K562 (cell line): ENCODE measurements around the gene COQ8B.

Experiments
- ATF2 ChIP-seq: sonication (generic); formaldehyde crosslinking; IDR thresholded peaks from 2 replicates; pipeline ENCODE4 v1.8.1; 2022; ENCODE audit warnings: missing genetic modification reagents
- E2F4 ChIP-seq: sonication (generic); formaldehyde crosslinking; IDR thresholded peaks from 2 replicates; pipeline ENCODE4 v1.8.0; 2022; ENCODE audit warnings: mild to moderate bottlenecking, low read depth, missing genetic modification reagents
- JUN ChIP-seq, 2 experiments: sonication (generic) in 1 of 2; formaldehyde crosslinking in 1 of 2; IDR thresholded peaks; 2 replicates each; pipeline versions ENCODE4 v1.6.1 to v1.8.0; 2012 to 2022; ENCODE audit warnings: borderline replicate concordance in 2 of 2, mild to moderate bottlenecking in 2 of 2, improper control_type of control experiment in 1 of 2, low read depth in 1 of 2, low read length in 1 of 2, missing genetic modification reagents in 1 of 2
- MXI1 ChIP-seq: IDR thresholded peaks from 2 replicates; pipeline ENCODE4 v1.6.1; 2011; ENCODE audit warnings: low read depth, mild to moderate bottlenecking, improper control_type of control experiment, low read length
- NUFIP1 ChIP-seq: fragments of 450-650 bp; IDR thresholded peaks from 2 replicates; pipeline ENCODE4 v1.6.1; 2018; ENCODE audit not compliant: partially characterized antibody
- PKNOX1 ChIP-seq: fragments of 450-650 bp; IDR thresholded peaks from 2 replicates; pipeline ENCODE4 v1.6.1; 2016
- PRPF4 ChIP-seq: fragments of 200-400 bp; formaldehyde crosslinking; IDR thresholded peaks from one replicate; pipeline ENCODE4 v1.6.1; 2017; ENCODE audit warnings: low read length, low read depth, mild to moderate bottlenecking; ENCODE audit not compliant: insufficient read depth, poor library complexity, severe bottlenecking
- RAD21 ChIP-seq, 2 experiments: fragments of 250-450 bp in 1 of 2; fragments of 450-650 bp in 1 of 2; sonication (Bioruptor Pico) in 1 of 2; formaldehyde crosslinking in 1 of 2; IDR thresholded peaks in 1 of 2; conservative IDR thresholded peaks in 1 of 2; 2 replicates each; pipeline versions ENCODE4 v1.4.0 to v1.8.0; 2020 to 2022; ENCODE audit warnings: mild to moderate bottlenecking in 2 of 2, moderate library complexity in 1 of 2
- YBX1 ChIP-seq: fragments of 450-650 bp; IDR thresholded peaks from 2 replicates; pipeline ENCODE4 v1.7.1; 2016; ENCODE audit warnings: mild to moderate bottlenecking
- ZBTB5 ChIP-seq: fragments of 450-650 bp; IDR thresholded peaks from 2 replicates; pipeline ENCODE4 v1.6.1; 2017; ENCODE audit warnings: antibody characterized with exemption
- TF ChIP-seq, protein P1 (sequence below), 3 experiments: IDR thresholded peaks in 2 of 3; conservative IDR thresholded peaks in 1 of 3; 2 replicates each; pipeline ENCODE4 v1.5.1; 2011 to 2012; ENCODE audit warnings: low read length in 3 of 3, mild to moderate bottlenecking in 3 of 3, control low read depth in 2 of 3, improper control_type of control experiment in 1 of 3, inconsistent platforms in 1 of 3, low read depth in 1 of 3, mixed read lengths in 1 of 3, moderate library complexity in 1 of 3; ENCODE audit not compliant: insufficient read depth in 2 of 3
- TF ChIP-seq, protein P2 (sequence below): sonication (generic); formaldehyde crosslinking; IDR thresholded peaks from 2 replicates; pipeline ENCODE4 v1.8.0; 2022; ENCODE audit warnings: missing genetic modification reagents, mild to moderate bottlenecking, borderline replicate concordance

- TF ChIP-seq, protein P1, sequence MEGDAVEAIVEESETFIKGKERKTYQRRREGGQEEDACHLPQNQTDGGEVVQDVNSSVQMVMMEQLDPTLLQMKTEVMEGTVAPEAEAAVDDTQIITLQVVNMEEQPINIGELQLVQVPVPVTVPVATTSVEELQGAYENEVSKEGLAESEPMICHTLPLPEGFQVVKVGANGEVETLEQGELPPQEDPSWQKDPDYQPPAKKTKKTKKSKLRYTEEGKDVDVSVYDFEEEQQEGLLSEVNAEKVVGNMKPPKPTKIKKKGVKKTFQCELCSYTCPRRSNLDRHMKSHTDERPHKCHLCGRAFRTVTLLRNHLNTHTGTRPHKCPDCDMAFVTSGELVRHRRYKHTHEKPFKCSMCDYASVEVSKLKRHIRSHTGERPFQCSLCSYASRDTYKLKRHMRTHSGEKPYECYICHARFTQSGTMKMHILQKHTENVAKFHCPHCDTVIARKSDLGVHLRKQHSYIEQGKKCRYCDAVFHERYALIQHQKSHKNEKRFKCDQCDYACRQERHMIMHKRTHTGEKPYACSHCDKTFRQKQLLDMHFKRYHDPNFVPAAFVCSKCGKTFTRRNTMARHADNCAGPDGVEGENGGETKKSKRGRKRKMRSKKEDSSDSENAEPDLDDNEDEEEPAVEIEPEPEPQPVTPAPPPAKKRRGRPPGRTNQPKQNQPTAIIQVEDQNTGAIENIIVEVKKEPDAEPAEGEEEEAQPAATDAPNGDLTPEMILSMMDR (IDR thresholded peaks at IDR 0.05 in 2 of 3, conservative IDR thresholded peaks at IDR 0.05 in 1 of 3; ENCODE audit: insufficient read depth in 2 of 3, low read depth in 1 of 3, low read length in 3 of 3) = no peak
- TF ChIP-seq JUN (IDR thresholded peaks at IDR 0.05; ENCODE audit: borderline replicate concordance, low read depth, low read length) (no peak), JUN (CRISPR knock-in tag; IDR thresholded peaks at IDR 0.05; ENCODE audit: borderline replicate concordance) (no peak), YBX1 (no peak), E2F4 (CRISPR knock-in tag) (no peak), NUFIP1 (no peak), ZBTB5 (no peak), MXI1 (no peak), RAD21 (CRISPR knock-in tag; conservative IDR thresholded peaks at IDR 0.05 in 1 of 2, IDR thresholded peaks at IDR 0.05 in 1 of 2) (no peak), PRPF4 (no peak), PKNOX1 (no peak), ATF2 (CRISPR knock-in tag) (no peak)
- TF ChIP-seq, protein P2, sequence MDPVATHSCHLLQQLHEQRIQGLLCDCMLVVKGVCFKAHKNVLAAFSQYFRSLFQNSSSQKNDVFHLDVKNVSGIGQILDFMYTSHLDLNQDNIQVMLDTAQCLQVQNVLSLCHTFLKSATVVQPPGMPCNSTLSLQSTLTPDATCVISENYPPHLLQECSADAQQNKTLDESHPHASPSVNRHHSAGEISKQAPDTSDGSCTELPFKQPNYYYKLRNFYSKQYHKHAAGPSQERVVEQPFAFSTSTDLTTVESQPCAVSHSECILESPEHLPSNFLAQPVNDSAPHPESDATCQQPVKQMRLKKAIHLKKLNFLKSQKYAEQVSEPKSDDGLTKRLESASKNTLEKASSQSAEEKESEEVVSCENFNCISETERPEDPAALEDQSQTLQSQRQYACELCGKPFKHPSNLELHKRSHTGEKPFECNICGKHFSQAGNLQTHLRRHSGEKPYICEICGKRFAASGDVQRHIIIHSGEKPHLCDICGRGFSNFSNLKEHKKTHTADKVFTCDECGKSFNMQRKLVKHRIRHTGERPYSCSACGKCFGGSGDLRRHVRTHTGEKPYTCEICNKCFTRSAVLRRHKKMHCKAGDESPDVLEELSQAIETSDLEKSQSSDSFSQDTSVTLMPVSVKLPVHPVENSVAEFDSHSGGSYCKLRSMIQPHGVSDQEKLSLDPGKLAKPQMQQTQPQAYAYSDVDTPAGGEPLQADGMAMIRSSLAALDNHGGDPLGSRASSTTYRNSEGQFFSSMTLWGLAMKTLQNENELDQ (CRISPR knock-in tag) = no peak
Measured at GRCh38 chr19:40721140-40721486, 4.4 kb upstream of the COQ8B start.
